GM19467 (cell line): ENCODE measurements around the gene TECRL.

ENCODE experiments used
- ATAC-seq: cut with Tn5 transposase; IDR thresholded peaks from one replicate; pipeline ENCODE4 v1.9.1; 2021; ENCODE audit warnings: mild to moderate bottlenecking, moderate library complexity; ENCODE audit not compliant: unreplicated experiment

TECRL gene

GRCh38 chr4:64330143-64330542 is 79.1 kb downstream of the TECRL start:
- ATAC-seq: no peak

GRCh38 chr4:64327237-64327636 is 82.0 kb downstream of the TECRL start:
- no peak for ATAC-seq

GRCh38 chr4:64326507-64326906 is 82.7 kb downstream of the TECRL start:
- no peak for ATAC-seq

- ATAC-seq: no peak
These were observed 103.0 kb downstream of the TECRL start for GRCh38 chr4:64306255-64306565.

GRCh38 chr4:64305565-64306254 is 103.5 kb downstream of the TECRL start:
- ATAC-seq: no peak

- ATAC-seq: no peak
These were observed 136.8 kb downstream of the TECRL start for GRCh38 chr4:64272432-64272831.

GRCh38 chr4:64271601-64272081 is 137.6 kb downstream of the TECRL start:
- no peak for ATAC-seq

GRCh38 chr4:64266669-64267068 is 142.6 kb downstream of the TECRL start:
- no peak for ATAC-seq

GRCh38 chr4:64266263-64266662 is 143.0 kb downstream of the TECRL start:
- no peak for ATAC-seq

- no peak for ATAC-seq
These were observed 157.5 kb downstream of the TECRL start for GRCh38 chr4:64251781-64252180.

GRCh38 chr4:64250488-64250887 is 158.8 kb downstream of the TECRL start:
- no peak for ATAC-seq

GRCh38 chr4:64250061-64250460 is 159.2 kb downstream of the TECRL start:
- ATAC-seq: no peak

GRCh38 chr4:64248186-64248585 is 161.1 kb downstream of the TECRL start:
- ATAC-seq: no peak

GRCh38 chr4:64230709-64231310 is 178.4 kb downstream of the TECRL start:
- no peak for ATAC-seq
